Right lobe of liver (tissue), 4 donors: ENCODE measurements around the gene LZTR1.

Experiments used
- CTCF ChIP-seq, 4 donors: fragments of 200-600 bp in 3 of 4; fragments of 450-650 bp in 1 of 4; IDR thresholded peaks; one replicate each; pipeline versions ENCODE4 v1.5.1 to v1.8.0; 2016 to 2022; ENCODE audit warnings: antibody characterized with exemption in 4 of 4, mild to moderate bottlenecking in 2 of 4
- POLR2A ChIP-seq: fragments of 450-650 bp; IDR thresholded peaks from one replicate; pipeline ENCODE4 v1.6.1; 2017; ENCODE audit warnings: antibody characterized with exemption, mild to moderate bottlenecking
- donor health status: DM: no; HTN: no; CAD: no.
- donor health status: DM: no; HTN: no; CAD: no.
- donor health status: DM: no; HTN: yes; CAD: no.

GRCh38 chr22:20979940-20980453 is 2.1 kb upstream of the LZTR1 start:
- no peak for TF ChIP-seq CTCF (IDR thresholded peaks at IDR 0.05)
- TF ChIP-seq POLR2A, result no peak
